Ovary (tissue), 9 donors: ENCODE measurements around the gene DNER. TPM values are rescaled to one million over a fixed set of nuclear protein-coding genes. Genes with fewer than 3 reads are reported as not detected.
"Not testable (repeated sequence)": the region's sequence is repeated elsewhere in the genome, so short reads cannot be mapped to it uniquely, and the experiment has no call there.

ENCODE experiments used
- DNase-seq, 5 donors: peaks; one replicate each; pipeline ENCODE4 v3.0.0-alpha.2; 2019 to 2020
- H3K27ac ChIP-seq, 2 donors: fragments of 200-600 bp; one replicate each; pipeline versions ENCODE4 v1.5.1 to v1.8.0; 2019 to 2022
- H3K27me3 ChIP-seq: fragments of 200-600 bp; one replicate; pipeline ENCODE4 v1.8.0; 2022
- H3K36me3 ChIP-seq: fragments of 200-600 bp; sonication (generic); one replicate; pipeline ENCODE4 v1.5.1; 2019
- H3K4me1 ChIP-seq: one replicate; pipeline ENCODE4 v1.8.1; 2013; ENCODE audit warnings: mild to moderate bottlenecking, moderate library complexity; ENCODE audit not compliant: insufficient read depth
- H3K4me3 ChIP-seq: fragments of 200-600 bp; sonication (generic); one replicate; pipeline ENCODE4 v1.5.1; 2017
- H3K9me3 ChIP-seq, 2 donors: fragments of 200-600 bp in 1 of 2; sonication (generic) in 1 of 2; one replicate each; pipeline versions ENCODE4 v1.5.1 to v1.8.1; 2013 to 2019; ENCODE audit warnings: mild to moderate bottlenecking in 1 of 2, moderate library complexity in 1 of 2
- EP300 ChIP-seq: sonication (generic); formaldehyde crosslinking; IDR thresholded peaks from one replicate; pipeline ENCODE4 v1.6.1; 2017; ENCODE audit warnings: antibody characterized with exemption
- POLR2A ChIP-seq: fragments of 450-650 bp; IDR thresholded peaks from one replicate; pipeline ENCODE4 v1.6.1; 2017; ENCODE audit warnings: antibody characterized with exemption, mild to moderate bottlenecking, moderate library complexity
- WGBS, 3 donors: extraction: QIAGEN DNeasy Blood & Tissue Kit in 1 of 3; methylation state at CpG; one replicate each; pipeline versions ENCODE4 v1.1.5 to v1.1.7; 2013 to 2017; 5-methylcytosine and 5-hydroxymethylcytosine counted together
- intact Hi-C, 4 donors: fragments of 100-400 bp; cut with DNase I; formaldehyde crosslinking; loops; one replicate each; pipeline versions ENCODE4 v1.11.0 to v1.15.1; 2022 to 2023
- polyA plus RNA-seq, 2 donors: library from polyadenylated mRNA; stranded (reverse); fragments of 200-250 nt in 1 of 2; fragments of 350-450 nt in 1 of 2; fragmentation: Illumina TruSeq in 1 of 2; extraction: RNeasy Lipid Tissue Mini Kit (QIAGEN cat#74804) in 1 of 2; gene quantifications; one replicate each; pipeline ENCODE4 v1.2.3, GENCODE V29; 2013 to 2014
- total RNA-seq, 7 donors: library from RNA; depleted of rRNA in 2 of 7; stranded (reverse); fragments of >200 nt in 2 of 7; fragmentation: NEBNext Ultra II Directional in 3 of 7; extraction: Animal tissue kit (Norgen Biotek cat#: 25700) in 3 of 7; gene quantifications; one replicate each; pipeline versions ENCODE4 v1.1.0 to v1.2.4, GENCODE V29; 2016 to 2023
- TF ChIP-seq, protein P1 (sequence below), 3 donors: fragments of 450-650 bp in 2 of 3; fragments of 200-600 bp in 1 of 3; IDR thresholded peaks; one replicate each; pipeline versions ENCODE4 v1.5.1 to v1.8.0; 2016 to 2022; ENCODE audit warnings: antibody characterized with exemption in 3 of 3, mild to moderate bottlenecking in 1 of 3
- donor health status: DM: no; HTN: no; CAD: no; lungs with moderate emphysema.
- donor health status: DM: no; HTN: no; CAD: no.
- donor health status: Bipolar disorder and iron deficiency.
- donor health status: DM: yes; HTN: yes; CAD: no.
- donor health status: DM: no; HTN: no; CAD: no.
- donor health status: DM: yes; HTN: yes; CAD: no.

DNER gene
- total and polyA plus RNA-seq, 9 donors: 0.17 to 2.7 (median 1.2) TPM; not detected in 1

DNA sequence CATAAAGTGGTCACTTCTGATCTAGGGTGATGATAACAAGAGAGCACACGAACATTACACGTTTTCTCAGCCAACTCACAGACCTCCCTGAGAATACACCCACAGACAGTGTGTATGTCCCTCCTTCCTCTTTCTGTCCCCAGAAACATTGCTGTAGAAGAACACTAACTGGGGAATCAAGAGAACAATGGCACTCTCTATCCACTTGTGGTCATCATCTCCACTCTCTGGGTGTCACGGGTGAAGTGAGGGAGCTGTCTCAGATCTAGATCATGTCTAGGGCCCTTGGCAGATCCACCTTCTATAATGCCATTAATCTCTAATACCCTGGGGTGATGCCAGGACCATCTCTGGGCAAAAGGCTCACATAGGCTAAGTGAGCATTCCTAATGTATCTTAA lies 97.9 kb downstream of the DNER start:
- Histone ChIP-seq H3K36me3 (no peaks in the 10 kb centered on the region), H3K9me3 (no peaks in the 10 kb centered on the region), H3K27ac (no peak overlapping the region), H3K4me1 (no peaks in the 10 kb centered on the region), H3K27me3 (no peaks in the 10 kb centered on the region), H3K4me3 (no peak overlapping the region)
- 86 to 91% (median 90%) methylated on average over 3 of the region's 3 CpGs for WGBS, 3 donors
- no peak for DNase-seq
- no peak for TF ChIP-seq POLR2A
- no peak for TF ChIP-seq EP300
- TF ChIP-seq, protein P1, sequence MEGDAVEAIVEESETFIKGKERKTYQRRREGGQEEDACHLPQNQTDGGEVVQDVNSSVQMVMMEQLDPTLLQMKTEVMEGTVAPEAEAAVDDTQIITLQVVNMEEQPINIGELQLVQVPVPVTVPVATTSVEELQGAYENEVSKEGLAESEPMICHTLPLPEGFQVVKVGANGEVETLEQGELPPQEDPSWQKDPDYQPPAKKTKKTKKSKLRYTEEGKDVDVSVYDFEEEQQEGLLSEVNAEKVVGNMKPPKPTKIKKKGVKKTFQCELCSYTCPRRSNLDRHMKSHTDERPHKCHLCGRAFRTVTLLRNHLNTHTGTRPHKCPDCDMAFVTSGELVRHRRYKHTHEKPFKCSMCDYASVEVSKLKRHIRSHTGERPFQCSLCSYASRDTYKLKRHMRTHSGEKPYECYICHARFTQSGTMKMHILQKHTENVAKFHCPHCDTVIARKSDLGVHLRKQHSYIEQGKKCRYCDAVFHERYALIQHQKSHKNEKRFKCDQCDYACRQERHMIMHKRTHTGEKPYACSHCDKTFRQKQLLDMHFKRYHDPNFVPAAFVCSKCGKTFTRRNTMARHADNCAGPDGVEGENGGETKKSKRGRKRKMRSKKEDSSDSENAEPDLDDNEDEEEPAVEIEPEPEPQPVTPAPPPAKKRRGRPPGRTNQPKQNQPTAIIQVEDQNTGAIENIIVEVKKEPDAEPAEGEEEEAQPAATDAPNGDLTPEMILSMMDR (IDR thresholded peaks at IDR 0.05): no peak
- intact Hi-C loops: no loop called here

DNA sequence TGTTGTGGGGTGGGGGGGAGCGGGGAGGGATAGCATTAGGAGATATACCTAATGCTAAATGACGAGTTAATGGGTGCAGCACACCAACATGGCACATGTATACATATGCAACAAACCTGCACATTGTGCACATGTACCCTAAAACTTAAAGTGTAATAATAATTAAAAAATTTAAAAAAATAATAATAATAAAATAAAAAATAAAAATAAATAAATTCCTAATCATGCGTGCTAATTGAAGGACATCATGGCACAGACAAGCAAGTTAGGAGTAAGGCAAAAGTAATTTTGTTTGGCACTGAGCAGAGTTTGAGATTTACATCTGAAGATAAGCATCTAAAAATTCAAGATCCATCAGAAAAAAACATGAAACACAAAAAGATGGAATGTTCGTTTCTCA lies 100.3 kb downstream of the DNER start:
- H3K27ac ChIP-seq, DNase-seq, H3K4me1 ChIP-seq, H3K9me3 ChIP-seq, intact Hi-C loops, H3K4me3 ChIP-seq, H3K27me3 ChIP-seq, H3K36me3 ChIP-seq: not testable (repeated sequence)
- WGBS, 3 donors: 87 to 88% (median 88%) methylated on average over 4 of the region's 4 CpGs

DNA sequence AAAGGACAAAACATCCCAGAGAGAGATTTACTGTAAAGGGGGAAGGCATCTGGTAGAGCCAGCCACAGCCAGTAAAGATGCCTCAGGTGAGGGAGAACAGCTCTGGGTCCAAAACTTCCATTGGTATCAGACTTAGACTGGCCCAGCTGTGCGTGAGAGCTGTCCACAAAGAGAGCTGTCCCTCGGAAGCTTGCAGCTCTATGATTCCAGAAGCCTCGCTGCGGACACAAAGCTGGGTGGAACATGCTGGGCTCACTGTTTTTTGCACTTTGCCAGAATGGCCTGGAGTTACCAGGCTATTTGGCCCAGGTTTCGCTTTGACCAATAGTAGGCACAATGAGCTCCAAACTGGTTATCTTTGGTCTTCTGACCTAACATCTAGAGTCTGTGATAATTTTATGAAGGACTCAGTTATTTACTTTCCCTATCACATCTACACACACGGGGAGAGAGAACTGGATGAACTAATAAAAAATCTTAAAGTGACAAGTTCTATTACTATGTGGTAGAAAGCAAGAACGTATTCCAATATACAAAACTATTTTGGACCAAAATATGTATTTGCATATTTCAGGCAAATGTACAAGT lies 101.9 kb downstream of the DNER start:
- WGBS, 3 donors: 9 to 56% (median 10%) methylated on average over 7 of the region's 7 CpGs
- TF ChIP-seq POLR2A (no peak), EP300 (no peak)
- TF ChIP-seq, protein P1 (IDR thresholded peaks at IDR 0.05): no peak

DNA sequence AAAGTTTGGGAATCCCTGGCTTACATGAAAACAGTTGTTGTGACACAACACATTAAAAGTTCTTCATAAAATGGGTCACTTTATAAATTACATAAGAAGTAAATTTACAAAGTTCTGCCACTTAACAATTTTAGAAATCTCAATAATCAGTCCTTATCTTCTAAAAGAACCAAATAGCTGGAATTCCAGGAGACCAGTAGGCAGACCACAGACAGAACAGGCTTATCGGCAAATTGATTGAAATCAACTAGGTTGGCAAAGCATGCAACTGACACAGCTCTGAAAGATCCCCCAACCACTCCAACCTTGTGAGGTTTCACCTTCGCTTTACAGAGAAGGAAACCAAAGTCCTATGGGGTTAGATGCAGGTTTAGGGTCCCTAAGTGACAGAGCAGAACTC lies 103.0 kb downstream of the DNER start:
- no peak for TF ChIP-seq POLR2A
- no peak for TF ChIP-seq EP300
- TF ChIP-seq, protein P1 (IDR thresholded peaks at IDR 0.05): no peak
- Histone ChIP-seq H3K9me3 (no peaks in the 10 kb centered on the region), H3K4me1 (no peaks in the 10 kb centered on the region), H3K36me3 (no peaks in the 10 kb centered on the region), H3K27me3 (no peaks in the 10 kb centered on the region), H3K27ac (no peak overlapping the region), H3K4me3 (no peak overlapping the region)
- 83 to 91% (median 86%) methylated on average over 2 of the region's 2 CpGs for WGBS, 3 donors
- intact Hi-C loops: no loop called here
- no peak for DNase-seq

More for the DNA sequence above, 101.9 kb downstream of the DNER start:
- intact Hi-C loops: no loop called here
- Histone ChIP-seq H3K27ac (no peak overlapping the region), H3K4me1 (no peaks in the 10 kb centered on the region), H3K4me3 (no peak overlapping the region), H3K36me3 (no peaks in the 10 kb centered on the region), H3K27me3 (no peaks in the 10 kb centered on the region), H3K9me3 (no peaks in the 10 kb centered on the region)
- no peak for DNase-seq

DNA sequence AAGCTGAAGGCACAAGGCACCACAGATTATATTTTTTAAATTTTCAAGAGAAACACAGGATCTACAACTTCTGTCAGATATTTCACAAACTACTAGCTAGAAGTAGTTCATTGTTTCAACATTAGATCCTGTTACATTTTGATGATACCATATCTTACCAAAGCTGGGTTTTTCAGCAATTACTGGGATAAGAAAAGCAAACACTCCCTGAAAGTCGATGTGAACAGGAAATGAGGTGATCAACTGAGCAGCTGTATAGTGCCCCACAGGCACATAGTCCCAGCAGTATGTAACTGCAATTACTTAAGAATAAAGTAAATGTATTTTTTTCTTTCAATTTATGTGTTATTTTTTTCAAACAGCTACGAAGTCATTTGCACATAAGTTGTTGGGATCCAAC lies 103.5 kb downstream of the DNER start:
- H3K9me3 ChIP-seq: no peaks in the 10 kb centered on the region
- WGBS, 3 donors: 41 to 48% (median 46%) methylated on average over 2 of the region's 2 CpGs
- TF ChIP-seq, protein P1 (IDR thresholded peaks at IDR 0.05): no peak
- no peak for TF ChIP-seq POLR2A
- TF ChIP-seq EP300: no peak
- no peaks in the 10 kb centered on the region for H3K27me3 ChIP-seq
- H3K4me1 ChIP-seq: no peaks in the 10 kb centered on the region
- H3K36me3 ChIP-seq: no peaks in the 10 kb centered on the region
- no peak overlapping the region for H3K4me3 ChIP-seq
- intact Hi-C loops: no loop called here
- no peak overlapping the region for H3K27ac ChIP-seq
- DNase-seq: no peak
